Stimulated activated CD8-positive, alpha-beta memory T cell treated with anti-CD3 and anti-CD28 coated beads, Interleukin-12 subunit alpha, Interleukin-12 subunit beta, amount 100 ng/mL, for 4 hours (primary cell): ENCODE results near the gene TMPRSS11F.

ENCODE experiments used
- DNase-seq: peaks from one replicate; pipeline ENCODE4 v3.0.0-alpha.2; 2020; ENCODE audit warnings: low read depth

Gene TMPRSS11F

GRCh38 chr4:68077301-68077700 is 52.4 kb downstream of the TMPRSS11F start:
- DNase-seq: no peak

GRCh38 chr4:68076194-68076593 is 53.5 kb downstream of the TMPRSS11F start:
- DNase-seq: no peak

- DNase-seq: no peak
Observed at GRCh38 chr4:68074397-68074796, 55.3 kb downstream of the TMPRSS11F start.

- DNase-seq: no peak
Observed at GRCh38 chr4:68070302-68070701, 59.4 kb downstream of the TMPRSS11F start.

- DNase-seq: no peak
Observed at GRCh38 chr4:68062501-68062900, 67.2 kb downstream of the TMPRSS11F start.

GRCh38 chr4:68038272-68038671 is 91.4 kb downstream of the TMPRSS11F start:
- no peak for DNase-seq

GRCh38 chr4:68021185-68021584 is 108.5 kb downstream of the TMPRSS11F start:
- DNase-seq: no peak

GRCh38 chr4:68011684-68012083 is 118.0 kb downstream of the TMPRSS11F start:
- DNase-seq: no peak
